Omental fat pad (tissue), 4 donors: Measurements from ENCODE around the gene BTBD19. TPM values are rescaled to one million over a fixed set of nuclear protein-coding genes. Genes with fewer than 3 reads are reported as not detected.

Experiments
- ATAC-seq: fragments of 150-250 bp; one replicate; pipeline ENCODE4 v1.9.1; 2016; ENCODE audit warnings: mild to moderate bottlenecking, moderate library complexity; ENCODE audit not compliant: low FRiP score
- DNase-seq: peaks from one replicate; pipeline ENCODE4 v3.0.0-alpha.2; 2019; ENCODE audit warnings: low spot score
- total RNA-seq, 4 donors: library from RNA; depleted of rRNA; stranded (reverse); fragments of >200 nt; gene quantifications; one replicate each; pipeline ENCODE4 v1.1.0, GENCODE V29; 2016
- TF ChIP-seq, protein P1 (sequence below), 3 donors: fragments of 450-650 bp; IDR thresholded peaks; one replicate each; pipeline ENCODE4 v1.5.1; 2016 to 2017; ENCODE audit warnings: antibody characterized with exemption in 3 of 3, mild to moderate bottlenecking in 3 of 3, moderate library complexity in 2 of 3

Gene BTBD19
- total RNA-seq, 4 donors from 2014 or later: 7.5 to 29.8 (median 12.2) TPM

DNA sequence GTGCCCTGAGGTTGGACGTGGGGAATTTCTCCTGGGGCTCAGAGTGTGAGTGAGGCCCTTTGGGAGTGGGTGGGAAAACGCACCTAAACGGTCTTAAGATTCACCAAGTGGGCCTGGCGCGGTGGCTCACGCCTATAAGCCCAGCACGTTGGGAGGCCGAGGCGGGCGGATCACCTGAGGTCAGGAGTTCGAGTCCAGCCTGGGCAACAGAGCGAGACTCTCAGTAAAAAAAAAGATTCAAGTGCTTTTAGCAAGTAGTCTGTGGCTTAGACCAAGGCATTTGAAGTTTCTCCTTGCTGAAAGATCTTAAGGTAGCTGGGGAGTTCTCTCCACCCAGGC lies 31.6 kb upstream of the BTBD19 start:
- DNase-seq (no peak), ATAC-seq (no peak)
- TF ChIP-seq, protein P1, sequence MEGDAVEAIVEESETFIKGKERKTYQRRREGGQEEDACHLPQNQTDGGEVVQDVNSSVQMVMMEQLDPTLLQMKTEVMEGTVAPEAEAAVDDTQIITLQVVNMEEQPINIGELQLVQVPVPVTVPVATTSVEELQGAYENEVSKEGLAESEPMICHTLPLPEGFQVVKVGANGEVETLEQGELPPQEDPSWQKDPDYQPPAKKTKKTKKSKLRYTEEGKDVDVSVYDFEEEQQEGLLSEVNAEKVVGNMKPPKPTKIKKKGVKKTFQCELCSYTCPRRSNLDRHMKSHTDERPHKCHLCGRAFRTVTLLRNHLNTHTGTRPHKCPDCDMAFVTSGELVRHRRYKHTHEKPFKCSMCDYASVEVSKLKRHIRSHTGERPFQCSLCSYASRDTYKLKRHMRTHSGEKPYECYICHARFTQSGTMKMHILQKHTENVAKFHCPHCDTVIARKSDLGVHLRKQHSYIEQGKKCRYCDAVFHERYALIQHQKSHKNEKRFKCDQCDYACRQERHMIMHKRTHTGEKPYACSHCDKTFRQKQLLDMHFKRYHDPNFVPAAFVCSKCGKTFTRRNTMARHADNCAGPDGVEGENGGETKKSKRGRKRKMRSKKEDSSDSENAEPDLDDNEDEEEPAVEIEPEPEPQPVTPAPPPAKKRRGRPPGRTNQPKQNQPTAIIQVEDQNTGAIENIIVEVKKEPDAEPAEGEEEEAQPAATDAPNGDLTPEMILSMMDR (IDR thresholded peaks at IDR 0.05): no peak

- TF ChIP-seq, protein P1 (IDR thresholded peaks at IDR 0.05): no peak
- no peak for ATAC-seq
These were observed 30.8 kb upstream of the BTBD19 start for GRCh38 chr1:44777547-44777946.

DNA sequence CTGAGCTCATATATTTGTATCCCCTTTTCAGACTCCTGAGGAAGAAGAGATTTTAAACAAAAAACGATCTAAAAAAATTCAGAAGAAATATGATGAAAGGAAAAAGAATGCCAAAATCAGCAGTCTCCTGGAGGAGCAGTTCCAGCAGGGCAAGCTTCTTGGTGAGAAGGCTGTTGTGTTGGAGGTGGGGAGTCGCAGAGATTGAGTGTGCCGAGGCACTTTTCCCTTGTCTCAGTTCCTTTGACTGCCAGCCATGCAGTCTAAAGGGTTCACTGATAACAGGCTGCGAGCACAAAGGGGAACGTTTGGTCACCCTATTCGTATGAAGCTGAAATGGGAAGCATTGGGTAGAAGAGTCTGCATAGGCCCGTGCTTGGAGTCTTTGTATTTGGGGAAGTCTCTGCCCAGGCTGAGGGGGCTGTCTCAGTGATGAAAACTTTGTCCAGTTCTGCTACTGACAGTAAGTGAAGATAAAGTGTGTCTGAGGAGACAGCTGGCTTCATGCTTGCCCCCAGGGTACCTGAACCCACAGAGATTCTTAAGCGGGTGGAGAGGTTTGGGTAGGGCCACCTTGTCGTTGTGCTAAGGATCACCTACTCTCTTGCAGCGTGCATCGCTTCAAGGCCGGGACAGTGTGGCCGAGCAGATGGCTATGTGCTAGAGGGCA lies 30.2 kb upstream of the BTBD19 start:
- TF ChIP-seq, protein P1 (IDR thresholded peaks at IDR 0.05): no peak
- ATAC-seq (no peak), DNase-seq (no peak)

More at GRCh38 chr1:44777547-44777946, 30.8 kb upstream of the BTBD19 start:
- DNase-seq: no peak

DNA sequence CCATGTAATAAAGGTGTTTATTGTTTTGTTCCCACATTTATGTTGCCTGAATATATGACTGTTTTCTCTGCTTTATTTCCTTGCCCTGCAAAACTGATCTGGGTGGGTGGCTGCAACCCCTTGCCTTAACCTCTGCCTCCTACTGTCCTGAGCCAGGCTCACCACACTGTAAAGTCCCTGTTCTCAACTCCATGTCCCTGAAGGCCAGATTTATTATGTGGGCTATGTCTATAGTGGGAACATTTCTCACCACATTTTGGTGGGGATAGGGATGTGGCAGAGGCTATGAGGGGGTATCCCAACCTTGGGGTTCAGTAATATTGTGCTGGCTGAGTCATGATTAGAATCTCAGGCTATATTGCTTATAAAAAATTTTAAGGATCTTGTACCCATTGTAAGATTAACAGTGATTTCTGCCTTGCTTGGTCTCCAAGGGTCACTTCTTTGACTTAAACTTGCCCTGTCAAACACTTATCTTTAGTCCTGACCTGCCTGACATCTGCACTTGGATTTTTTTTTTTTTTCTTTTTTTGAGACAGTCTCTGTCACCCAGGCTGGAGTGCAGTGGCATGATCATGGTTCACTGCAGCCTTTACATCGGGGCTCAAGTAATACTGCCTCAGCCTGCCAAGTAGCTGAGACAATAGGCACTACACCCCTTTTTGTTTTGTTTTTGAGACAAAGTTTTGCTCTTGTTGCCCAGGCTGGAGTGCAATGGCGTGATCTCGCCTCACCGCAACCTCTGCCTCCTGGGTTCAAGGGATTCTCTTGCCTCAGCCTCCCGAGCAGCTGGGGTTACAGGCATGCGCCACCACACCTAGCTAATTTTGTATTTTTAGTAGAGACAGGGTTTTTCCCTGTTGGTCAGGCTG lies 29.4 kb upstream of the BTBD19 start:
- TF ChIP-seq, protein P1 (IDR thresholded peaks at IDR 0.05): no peak
- no peak for ATAC-seq
- DNase-seq: no peak

DNA sequence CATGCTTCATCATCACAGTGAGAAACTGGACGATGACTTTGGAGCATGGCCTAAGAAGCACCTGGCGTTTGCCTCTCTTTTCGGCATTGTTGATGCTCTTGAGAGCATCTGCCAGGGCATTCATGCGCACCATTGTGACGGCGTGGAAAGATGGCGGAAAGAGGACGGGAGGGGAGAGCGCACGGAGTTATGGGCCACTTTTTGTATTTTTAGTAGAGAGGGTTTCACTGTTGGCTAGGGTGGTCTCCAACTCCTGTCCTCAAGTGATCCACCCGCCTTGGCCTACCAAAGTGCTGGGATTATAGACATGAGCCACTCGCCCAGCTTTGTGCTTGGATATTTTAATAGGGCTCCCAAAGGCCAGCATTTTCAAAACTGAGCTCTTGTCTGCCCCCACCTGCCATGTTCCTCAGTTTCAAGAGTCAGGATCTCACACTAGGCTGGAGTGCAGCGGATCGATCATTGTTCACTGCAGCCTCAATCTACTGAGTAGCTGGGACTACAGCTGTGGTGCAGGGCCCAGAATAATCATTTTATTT lies 27.7 kb upstream of the BTBD19 start:
- TF ChIP-seq, protein P1 (IDR thresholded peaks at IDR 0.05): no peak
- no peak for ATAC-seq

DNA sequence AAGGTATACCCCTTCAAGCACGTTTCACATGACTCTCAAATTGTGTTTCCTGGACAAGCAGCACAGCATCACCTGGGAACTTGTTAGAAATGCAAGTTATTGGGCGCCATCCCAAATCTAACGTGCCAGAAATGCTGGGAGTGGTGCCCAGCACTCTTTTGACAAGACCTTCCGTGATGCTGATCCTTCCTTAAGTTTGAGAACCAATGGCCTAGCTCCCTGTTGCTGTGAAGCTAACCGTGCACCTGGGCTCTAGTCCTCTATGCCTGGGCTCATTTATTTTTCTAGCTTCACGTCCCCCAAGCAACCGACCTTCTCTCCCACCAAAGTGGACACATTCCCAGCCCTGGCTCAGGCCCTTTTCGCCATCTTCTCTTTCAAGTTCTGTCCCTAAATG lies 24.6 kb upstream of the BTBD19 start:
- ATAC-seq (no peak), DNase-seq (no peak)
- TF ChIP-seq, protein P1 (IDR thresholded peaks at IDR 0.05): no peak

More for the DNA sequence above, 27.7 kb upstream of the BTBD19 start:
- no peak for DNase-seq
